ENCODE results near the gene SUMF1. TPM values are rescaled to one million over a fixed set of nuclear protein-coding genes. Genes with fewer than 3 reads are reported as not detected.

Gene SUMF1
- total RNA-seq, 2 donors from 2014 or later, result 18.4 to 18.6 TPM

DNA sequence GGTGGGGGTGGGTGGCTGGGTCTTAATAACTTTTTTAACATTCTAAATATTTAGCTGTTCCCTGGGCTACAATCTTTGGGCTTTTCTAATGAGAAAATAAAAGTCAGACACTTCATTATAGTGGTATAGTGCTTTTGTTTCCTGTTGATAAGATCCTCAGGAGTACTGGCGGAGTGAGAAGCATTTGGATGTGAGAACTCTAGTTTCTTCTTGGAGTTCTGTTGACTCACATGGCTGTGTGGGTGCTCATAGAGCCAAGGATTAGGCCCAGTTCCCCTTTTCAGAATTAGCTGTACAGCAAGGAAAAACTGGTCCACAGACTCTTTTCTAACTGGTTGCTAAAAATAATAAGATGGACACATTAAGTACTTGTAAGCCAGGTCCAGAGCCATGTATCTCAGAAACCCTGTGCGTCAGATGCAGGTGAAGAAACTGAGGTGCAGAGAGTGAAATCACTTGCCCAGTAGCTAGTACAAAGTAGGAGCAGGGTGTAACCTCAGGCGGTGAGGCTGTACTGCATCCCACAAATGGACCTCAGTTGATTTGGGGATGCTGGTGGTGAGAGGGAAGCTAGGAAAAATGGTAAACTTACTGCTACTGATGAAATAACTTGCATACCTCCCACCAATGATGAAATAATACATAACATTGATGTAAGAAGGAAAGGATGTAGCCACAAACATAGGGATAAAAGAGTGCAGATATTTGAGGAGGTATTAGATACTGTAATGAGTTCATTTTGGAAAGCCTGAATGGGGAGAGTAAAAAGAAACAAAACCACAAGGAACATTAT is 28.4 kb upstream of the SUMF1 start:
- Mint-ChIP-seq H3K4me1 (peaks cover 11% of the 10 kb centered on the region), H3K9me3 (no peaks in the 10 kb centered on the region), H3K4me3 (no peak overlapping the region), H3K27ac (no peak overlapping the region), H3K27me3 (ENCODE audit: insufficient read depth) (peaks cover 49% of the 10 kb centered on the region), H3K36me3 (ENCODE audit: low read depth) (no peaks in the 10 kb centered on the region)
- H3K27me3 ChIP-seq (ENCODE audit: control insufficient read depth, insufficient read depth, low read length, poor library complexity, severe bottlenecking), result peaks cover 39% of the 10 kb centered on the region
- H3K27ac ChIP-seq (ENCODE audit: low read depth, low read length), result no peak overlapping the region
- H3K4me3 ChIP-seq (ENCODE audit: low read length), result no peak overlapping the region
- H3K4me1 ChIP-seq (ENCODE audit: control insufficient read depth, insufficient read depth, low read length), result no peaks in the 10 kb centered on the region
- H3K36me3 ChIP-seq (ENCODE audit: control insufficient read depth, insufficient read depth, low read length), result no peaks in the 10 kb centered on the region
- TF ChIP-seq, protein P1, sequence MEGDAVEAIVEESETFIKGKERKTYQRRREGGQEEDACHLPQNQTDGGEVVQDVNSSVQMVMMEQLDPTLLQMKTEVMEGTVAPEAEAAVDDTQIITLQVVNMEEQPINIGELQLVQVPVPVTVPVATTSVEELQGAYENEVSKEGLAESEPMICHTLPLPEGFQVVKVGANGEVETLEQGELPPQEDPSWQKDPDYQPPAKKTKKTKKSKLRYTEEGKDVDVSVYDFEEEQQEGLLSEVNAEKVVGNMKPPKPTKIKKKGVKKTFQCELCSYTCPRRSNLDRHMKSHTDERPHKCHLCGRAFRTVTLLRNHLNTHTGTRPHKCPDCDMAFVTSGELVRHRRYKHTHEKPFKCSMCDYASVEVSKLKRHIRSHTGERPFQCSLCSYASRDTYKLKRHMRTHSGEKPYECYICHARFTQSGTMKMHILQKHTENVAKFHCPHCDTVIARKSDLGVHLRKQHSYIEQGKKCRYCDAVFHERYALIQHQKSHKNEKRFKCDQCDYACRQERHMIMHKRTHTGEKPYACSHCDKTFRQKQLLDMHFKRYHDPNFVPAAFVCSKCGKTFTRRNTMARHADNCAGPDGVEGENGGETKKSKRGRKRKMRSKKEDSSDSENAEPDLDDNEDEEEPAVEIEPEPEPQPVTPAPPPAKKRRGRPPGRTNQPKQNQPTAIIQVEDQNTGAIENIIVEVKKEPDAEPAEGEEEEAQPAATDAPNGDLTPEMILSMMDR (conservative IDR thresholded peaks at IDR 0.05), result no peak
- no peak for DNase-seq
- WGBS, 2 experiments (ENCODE audit: insufficient coverage in 1 of 2, insufficient read length in 1 of 2), result 96 to 100% methylated on average over 2 to 3 of the region's 3 CpGs
- H3K9ac ChIP-seq (ENCODE audit: extremely low read depth, low read length, poor library complexity, severe bottlenecking), result no peak overlapping the region
- no peaks in the 10 kb centered on the region for H3K9me3 ChIP-seq (ENCODE audit: control insufficient read depth, low read length)

DNA sequence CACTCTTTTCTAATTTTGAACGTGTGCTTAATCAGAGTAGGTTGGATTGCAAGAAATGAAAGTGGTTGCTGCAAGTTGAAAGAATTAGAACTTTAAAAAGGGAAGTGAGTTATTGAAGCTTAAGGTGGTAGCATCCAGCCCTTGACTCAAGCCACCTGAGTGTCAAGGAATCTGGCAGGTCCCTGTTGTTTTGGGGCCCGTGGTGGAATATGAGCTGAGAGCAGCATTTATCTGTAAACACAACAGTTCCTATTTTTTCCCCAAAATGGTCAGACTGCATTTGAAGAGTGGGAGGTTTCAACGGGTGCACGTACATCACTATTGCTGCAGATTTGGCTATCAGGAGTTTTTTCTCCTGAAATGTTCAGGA is 27.8 kb upstream of the SUMF1 start:
- Mint-ChIP-seq H3K36me3 (ENCODE audit: low read depth) (no peaks in the 10 kb centered on the region), H3K4me3 (no peak overlapping the region), H3K27me3 (ENCODE audit: insufficient read depth) (peaks cover 52% of the 10 kb centered on the region), H3K4me1 (peaks cover 11% of the 10 kb centered on the region), H3K9me3 (no peaks in the 10 kb centered on the region), H3K27ac (no peak overlapping the region)
- Histone ChIP-seq H3K4me3 (ENCODE audit: low read length) (peak overlapping the region; percentile 93), H3K9ac (ENCODE audit: extremely low read depth, low read length, poor library complexity, severe bottlenecking) (no peak overlapping the region), H3K27ac (ENCODE audit: low read depth, low read length) (no peak overlapping the region), H3K36me3 (ENCODE audit: control insufficient read depth, insufficient read depth, low read length) (no peaks in the 10 kb centered on the region), H3K4me1 (ENCODE audit: control insufficient read depth, insufficient read depth, low read length) (no peaks in the 10 kb centered on the region), H3K9me3 (ENCODE audit: control insufficient read depth, low read length) (no peaks in the 10 kb centered on the region), H3K27me3 (ENCODE audit: control insufficient read depth, insufficient read depth, low read length, poor library complexity, severe bottlenecking) (peaks cover 44% of the 10 kb centered on the region)
- DNase-seq, result no peak
- WGBS, 2 experiments (ENCODE audit: insufficient coverage in 1 of 2, insufficient read length in 1 of 2), result 94 to 100% methylated on average over 1 to 4 of the region's 4 CpGs
- TF ChIP-seq, protein P1 (conservative IDR thresholded peaks at IDR 0.05), result no peak

DNA sequence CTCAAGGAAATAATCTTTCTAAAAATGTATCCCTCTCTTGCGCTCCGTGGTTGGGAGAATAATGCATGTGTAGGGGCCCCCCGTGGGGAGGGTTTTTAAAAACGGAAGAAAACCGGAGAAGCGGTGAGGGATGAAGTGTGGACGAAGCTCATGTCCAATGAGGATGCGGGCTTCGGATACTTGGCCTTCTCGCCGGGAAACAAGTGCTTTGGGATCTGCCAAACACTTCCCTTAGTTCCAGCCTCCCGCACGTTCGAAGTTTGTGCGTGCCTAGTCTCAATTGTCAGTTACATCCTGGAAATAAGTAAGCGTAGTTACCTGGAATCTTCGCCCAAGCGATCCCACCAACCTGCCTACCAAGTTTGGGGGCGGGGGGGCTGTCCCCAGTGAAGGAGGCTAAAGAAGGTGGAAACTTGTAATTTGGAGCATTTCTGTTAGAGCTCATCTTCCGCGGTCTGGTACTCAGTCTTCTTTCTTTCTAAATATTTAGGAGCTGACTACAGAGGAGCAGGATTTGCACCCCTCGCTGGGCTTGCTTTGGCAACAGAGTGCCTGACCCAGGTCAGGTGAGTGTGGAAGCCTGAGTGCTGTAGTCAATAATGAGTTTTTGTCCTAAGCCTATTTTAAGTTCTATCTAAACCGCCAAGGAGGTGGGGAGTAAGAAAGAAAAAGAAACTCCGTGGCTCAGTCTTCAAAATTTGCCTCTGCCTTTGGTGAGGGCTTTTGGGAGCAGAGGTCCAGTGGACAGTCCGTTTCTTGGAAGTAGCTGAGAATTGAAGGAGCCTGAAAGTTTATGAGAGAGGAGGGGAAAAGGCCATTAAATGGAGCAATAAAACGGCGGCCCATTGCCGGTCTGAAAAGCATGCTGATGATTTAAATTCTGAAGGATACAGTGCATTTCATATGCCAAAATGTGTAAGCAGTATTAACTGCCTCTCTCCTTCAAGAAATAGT is 27.1 kb upstream of the SUMF1 start:
- peaks cover 50% of the 10 kb centered on the region for H3K27me3 ChIP-seq (ENCODE audit: control insufficient read depth, insufficient read depth, low read length, poor library complexity, severe bottlenecking)
- Mint-ChIP-seq H3K4me1 (peaks cover 11% of the 10 kb centered on the region), H3K27ac (no peak overlapping the region), H3K4me3 (peak overlapping the region; percentile 88), H3K9me3 (no peaks in the 10 kb centered on the region), H3K36me3 (ENCODE audit: low read depth) (no peaks in the 10 kb centered on the region), H3K27me3 (ENCODE audit: insufficient read depth) (peaks cover 55% of the 10 kb centered on the region)
- H3K9ac ChIP-seq (ENCODE audit: extremely low read depth, low read length, poor library complexity, severe bottlenecking), result peak overlapping the region; percentile 2
- H3K4me1 ChIP-seq (ENCODE audit: control insufficient read depth, insufficient read depth, low read length), result no peaks in the 10 kb centered on the region
- no peaks in the 10 kb centered on the region for H3K9me3 ChIP-seq (ENCODE audit: control insufficient read depth, low read length)
- WGBS, 2 experiments (ENCODE audit: insufficient coverage in 1 of 2, insufficient read length in 1 of 2), result 27 to 44% methylated on average over 16 to 28 of the region's 28 CpGs
- H3K36me3 ChIP-seq (ENCODE audit: control insufficient read depth, insufficient read depth, low read length), result no peaks in the 10 kb centered on the region
- TF ChIP-seq, protein P1 (conservative IDR thresholded peaks at IDR 0.05), result no peak
- no peak overlapping the region for H3K27ac ChIP-seq (ENCODE audit: low read depth, low read length)
- DNase-seq, result peak; percentile 72
- peak overlapping the region; percentile 93 for H3K4me3 ChIP-seq (ENCODE audit: low read length)

Data from endodermal cell (in vitro differentiated cells).